T-cell (primary cell): ENCODE data around the gene ALDH3A2. TPM values are rescaled to one million over a fixed set of nuclear protein-coding genes. Genes with fewer than 3 reads are reported as not detected.

Experiments
- ATAC-seq, 4 experiments: fragments of 200-7000 bp in 3 of 4; fragments of 150-1000 bp in 1 of 4; cut with Tn5 transposase; replicated peaks in 1 of 4; 1 replicate in 3 of 4; 2 replicates in 1 of 4; pipeline ENCODE4 v1.10.0; 2021; ENCODE audit warnings: moderate library complexity in 3 of 4, mild to moderate bottlenecking in 2 of 4, moderate number of reproducible peaks in 1 of 4
- CTCF ChIA-PET, 2 donors: fragments of 300-600 bp; sonication (Branson Sonifier 250); formaldehyde crosslinking; loops; one replicate each; lab custom pipeline; 2022; ENCODE audit warnings: antibody characterized with exemption in 2 of 2; lab: Charles Lee
- POLR2A ChIA-PET, 2 donors: fragments of 300-600 bp; sonication (Branson Sonifier 250); formaldehyde crosslinking; loops; one replicate each; lab custom pipeline; 2022; ENCODE audit warnings: antibody characterized with exemption in 2 of 2; lab: Charles Lee
- DNase-seq, 35 experiments: peaks; one replicate each; pipeline versions ENCODE4 v3.0.0 to v3.0.0-alpha.2; 2013 to 2023
- H3K27ac ChIP-seq: one replicate; pipeline ENCODE4 v1.5.1; 2013; ENCODE audit warnings: low read length
- H3K27me3 ChIP-seq, 2 experiments: replicated peaks in 1 of 2; 1 replicate in 1 of 2; 2 replicates in 1 of 2; pipeline versions ENCODE4 v1.6.1 to v1.7.0; 2013; ENCODE audit warnings: low read length in 1 of 2, mixed read lengths in 1 of 2; ENCODE audit not compliant: control insufficient read depth in 2 of 2, insufficient read depth in 2 of 2; ENCODE audit errors: extremely low read depth in 1 of 2
- H3K36me3 ChIP-seq, 2 donors: 1 replicate in 1 of 2; 2 replicates in 1 of 2; pipeline versions ENCODE4 v1.6.1 to v1.7.0; 2013; ENCODE audit warnings: low read length in 1 of 2; ENCODE audit not compliant: control insufficient read depth in 2 of 2, insufficient read depth in 1 of 2; ENCODE audit errors: extremely low read depth in 1 of 2
- H3K4me1 ChIP-seq, 2 experiments: 1 replicate in 1 of 2; 2 replicates in 1 of 2; pipeline versions ENCODE4 v1.6.1 to v1.7.0; 2013; ENCODE audit warnings: low read length in 2 of 2, mixed read lengths in 1 of 2; ENCODE audit not compliant: insufficient read depth in 2 of 2, control insufficient read depth in 1 of 2; ENCODE audit errors: extremely low read depth in 1 of 2
- H3K4me3 ChIP-seq, 2 donors: 1 replicate in 1 of 2; 2 replicates in 1 of 2; pipeline versions ENCODE4 v1.5.1 to v1.7.0; 2013; ENCODE audit warnings: mild to moderate bottlenecking in 2 of 2, low read length in 1 of 2, moderate library complexity in 1 of 2; ENCODE audit not compliant: control insufficient read depth in 1 of 2; ENCODE audit errors: extremely low read depth in 1 of 2
- H3K9me3 ChIP-seq: 2 replicates; pipeline ENCODE4 v1.7.0; 2013
- H3K27ac Mint-ChIP-seq, 2 donors: one replicate each; pipeline ENCODE4 v1.8.0; 2020 to 2021; ENCODE audit warnings: mild to moderate bottlenecking in 2 of 2, mixed read lengths in 2 of 2
- H3K27me3 Mint-ChIP-seq, 2 donors: one replicate each; pipeline ENCODE4 v1.8.0; 2021 to 2022; ENCODE audit warnings: mixed read lengths in 2 of 2
- H3K36me3 Mint-ChIP-seq: one replicate; pipeline ENCODE4 v1.8.0; 2021; ENCODE audit warnings: mixed read lengths
- H3K4me1 Mint-ChIP-seq, 3 donors: one replicate each; pipeline ENCODE4 v1.8.0; 2020 to 2022; ENCODE audit warnings: mixed read lengths in 3 of 3, mild to moderate bottlenecking in 1 of 3
- H3K4me3 Mint-ChIP-seq, 3 donors: one replicate each; pipeline ENCODE4 v1.8.0; 2020 to 2022; ENCODE audit warnings: mild to moderate bottlenecking in 3 of 3, mixed read lengths in 3 of 3, moderate library complexity in 3 of 3
- H3K9me3 Mint-ChIP-seq, 3 donors: one replicate each; pipeline ENCODE4 v1.8.0; 2020 to 2022; ENCODE audit warnings: mixed read lengths in 3 of 3
- WGBS: methylation state at CpG from one replicate; pipeline ENCODE4 v1.1.5; 2013; ENCODE audit warnings: missing lambda C conversion rate; ENCODE audit not compliant: insufficient coverage; 5-methylcytosine and 5-hydroxymethylcytosine counted together
- total RNA-seq, 35 experiments: library from RNA in 6 of 35; stranded (reverse) in 6 of 35; fragments of 120-200 nt in 1 of 35; gene quantifications; one replicate each; pipeline versions ENCODE4 v1.2.1 to v1.2.4 and lab custom pipeline; 2013 to 2026

ALDH3A2 gene
- total RNA-seq, 5 donors from 2014 or later (not counting 1 experiment from before 2014, with no cell fraction given), result 21.9 to 38.0 (median 35.7) TPM

GRCh38 chr17:19652595-19652994 is 4.0 kb downstream of the ALDH3A2 start:
- peaks cover 43% of the 10 kb centered on the region for H3K36me3 Mint-ChIP-seq
- H3K27ac Mint-ChIP-seq, result no peak overlapping the region
- no peaks in the 10 kb centered on the region for H3K27me3 Mint-ChIP-seq
- DNase-seq (no peak), ATAC-seq (no peak)
- no peak overlapping the region for H3K27ac ChIP-seq
- WGBS, result 100% methylated on average over 3 of the region's 3 CpGs
- no peak overlapping the region for H3K4me3 Mint-ChIP-seq
- H3K4me3 ChIP-seq, result no peak overlapping the region
- peaks cover 6 to 24% of the 10 kb centered on the region in 2 experiments for H3K4me1 ChIP-seq
- H3K36me3 ChIP-seq, result peaks cover 0 to 16% of the 10 kb centered on the region in 2 donors
- ChIA-PET CTCF (no interaction called here), POLR2A (no interaction called here)
- peaks cover 30 to 52% (median 37%) of the 10 kb centered on the region in 3 donors for H3K4me1 Mint-ChIP-seq
- no peaks in the 10 kb centered on the region for H3K27me3 ChIP-seq
- no peaks in the 10 kb centered on the region for H3K9me3 Mint-ChIP-seq
- H3K9me3 ChIP-seq, result no peaks in the 10 kb centered on the region

- Mint-ChIP-seq H3K36me3 (peaks cover 51% of the 10 kb centered on the region), H3K27ac (no peak overlapping the region), H3K9me3 (no peaks in the 10 kb centered on the region), H3K4me1 (peaks cover 20 to 42% (median 26%) of the 10 kb centered on the region in 3 donors), H3K4me3 (no peak overlapping the region), H3K27me3 (no peaks in the 10 kb centered on the region)
- Histone ChIP-seq H3K27ac (no peak overlapping the region), H3K27me3 (no peaks in the 10 kb centered on the region), H3K4me1 (peaks cover 2 to 11% of the 10 kb centered on the region in 2 experiments), H3K36me3 (peaks cover 0 to 23% of the 10 kb centered on the region in 2 donors), H3K4me3 (no peak overlapping the region), H3K9me3 (no peaks in the 10 kb centered on the region)
- DNase-seq (no peak), ATAC-seq (no peak)
- ChIA-PET POLR2A (no interaction called here), CTCF (interaction anchor here in 1 of 2 donors (1.3 kb wide), 1 partner anchor 9 kb away, joined by 3 read pairs; no protein-coding TSS in a partner anchor)
- 97% methylated on average over 30 of the region's 30 CpGs for WGBS
Measured at GRCh38 chr17:19654342-19654886, 5.9 kb downstream of the ALDH3A2 start.

GRCh38 chr17:19654896-19655295 is 6.3 kb downstream of the ALDH3A2 start:
- Histone ChIP-seq H3K4me1 (peaks cover 0 to 7% of the 10 kb centered on the region in 2 experiments), H3K27me3 (no peaks in the 10 kb centered on the region), H3K4me3 (no peak overlapping the region), H3K27ac (no peak overlapping the region), H3K36me3 (peaks cover 0 to 23% of the 10 kb centered on the region in 2 donors), H3K9me3 (no peaks in the 10 kb centered on the region)
- H3K27ac Mint-ChIP-seq, result no peak overlapping the region
- ATAC-seq (no peak), DNase-seq (no peak)
- H3K36me3 Mint-ChIP-seq, result peaks cover 54% of the 10 kb centered on the region
- no peaks in the 10 kb centered on the region for H3K9me3 Mint-ChIP-seq
- ChIA-PET CTCF (interaction anchor here in 1 of 2 donors (1.3 kb wide), 1 partner anchor 9 kb away, joined by 3 read pairs; no protein-coding TSS in a partner anchor), POLR2A (interaction anchor here in 1 of 2 donors (0.7 kb wide), 1 partner anchor 291 kb away, joined by 3 read pairs; no protein-coding TSS in a partner anchor)
- 83% methylated on average over 1 of the region's 4 CpGs for WGBS
- H3K4me3 Mint-ChIP-seq, result no peak overlapping the region
- peaks cover 15 to 37% (median 23%) of the 10 kb centered on the region in 3 donors for H3K4me1 Mint-ChIP-seq
- no peaks in the 10 kb centered on the region for H3K27me3 Mint-ChIP-seq

- 71% methylated on average over 4 of the region's 4 CpGs for WGBS
- Histone ChIP-seq H3K27ac (no peak overlapping the region), H3K36me3 (peaks cover 0 to 25% of the 10 kb centered on the region in 2 donors), H3K9me3 (no peaks in the 10 kb centered on the region), H3K4me3 (no peak overlapping the region), H3K4me1 (no peaks in the 10 kb centered on the region), H3K27me3 (no peaks in the 10 kb centered on the region)
- ChIA-PET POLR2A (no interaction called here), CTCF (interaction anchor here in 1 of 2 donors (0.7 to 1.1 kb wide), 2 partner anchors 9 to 12 kb away, joined by 3 read pairs; no protein-coding TSS in a partner anchor)
- Mint-ChIP-seq H3K36me3 (peaks cover 65% of the 10 kb centered on the region), H3K9me3 (no peaks in the 10 kb centered on the region), H3K27me3 (no peaks in the 10 kb centered on the region), H3K4me1 (peaks cover 5 to 23% (median 12%) of the 10 kb centered on the region in 3 donors), H3K27ac (no peak overlapping the region), H3K4me3 (peak overlapping the region in 1 of 3 donors; percentile 1)
- DNase-seq (no peak), ATAC-seq (no peak)
Measured at GRCh38 chr17:19656336-19656735, 7.8 kb downstream of the ALDH3A2 start.

GRCh38 chr17:19656851-19657581 is 8.5 kb downstream of the ALDH3A2 start:
- Mint-ChIP-seq H3K4me1 (peaks cover 1 to 16% (median 5%) of the 10 kb centered on the region in 3 donors), H3K9me3 (no peaks in the 10 kb centered on the region), H3K36me3 (peaks cover 63% of the 10 kb centered on the region), H3K4me3 (no peak overlapping the region), H3K27me3 (no peaks in the 10 kb centered on the region), H3K27ac (no peak overlapping the region)
- no peak for ATAC-seq
- H3K36me3 ChIP-seq, result peaks cover 0 to 26% of the 10 kb centered on the region in 2 donors
- no peak overlapping the region for H3K27ac ChIP-seq
- WGBS, result 49% methylated on average over 2 of the region's 4 CpGs
- no peaks in the 10 kb centered on the region for H3K27me3 ChIP-seq
- ChIA-PET CTCF (interaction anchor here in 1 of 2 donors (0.7 kb wide), 1 partner anchor 10 kb away, joined by 3 read pairs; no protein-coding TSS in a partner anchor), POLR2A (no interaction called here)
- H3K4me3 ChIP-seq, result no peak overlapping the region
- no peak for DNase-seq
- no peaks in the 10 kb centered on the region for H3K4me1 ChIP-seq
- no peaks in the 10 kb centered on the region for H3K9me3 ChIP-seq

GRCh38 chr17:19659366-19660177 is 11.0 kb downstream of the ALDH3A2 start:
- Mint-ChIP-seq H3K27ac (no peak overlapping the region), H3K36me3 (peaks cover 64% of the 10 kb centered on the region), H3K4me1 (peaks cover 0 to 13% (median 2%) of the 10 kb centered on the region in 3 donors), H3K9me3 (no peaks in the 10 kb centered on the region), H3K4me3 (no peak overlapping the region), H3K27me3 (no peaks in the 10 kb centered on the region)
- H3K4me1 ChIP-seq, result no peaks in the 10 kb centered on the region
- 96% methylated on average over 7 of the region's 7 CpGs for WGBS
- no peaks in the 10 kb centered on the region for H3K27me3 ChIP-seq
- H3K36me3 ChIP-seq, result peaks cover 0 to 46% of the 10 kb centered on the region in 2 donors
- no peaks in the 10 kb centered on the region for H3K9me3 ChIP-seq
- H3K4me3 ChIP-seq, result no peak overlapping the region
- POLR2A ChIA-PET, result interaction anchor here in 1 of 2 donors (0.7 kb wide), 1 partner anchor 297 kb away, joined by 3 read pairs; no protein-coding TSS in a partner anchor
- DNase-seq (no peak), ATAC-seq (no peak)
- CTCF ChIA-PET, result interaction anchor here in 1 of 2 donors (0.5 to 0.7 kb wide), 2 partner anchors 11 to 29 kb away, joined by 3 read pairs; no protein-coding TSS in a partner anchor
- H3K27ac ChIP-seq, result no peak overlapping the region
